ENCODE measurements around the gene CD320.

GRCh38 chr19:8256276-8257051, 51.7 kb downstream of the CD320 start:
- no peak for TF ChIP-seq EZH2 (IDR thresholded peaks at IDR 0.05; ENCODE audit: borderline replicate concordance, insufficient read depth, low read depth, low read length, poor library complexity, severe bottlenecking)
- no peak for TF ChIP-seq CTCF (IDR thresholded peaks at IDR 0.05)

Data from B cell (primary cell).